Mesothelial cell of epicardium (in vitro differentiated cells): ENCODE results near the gene CAMK1. TPM values are rescaled to one million over a fixed set of nuclear protein-coding genes. Genes with fewer than 3 reads are reported as not detected.

Source experiments
- DNase-seq, 2 experiments: peaks; one replicate each; pipeline ENCODE4 v3.0.0; 2021; ENCODE audit warnings: low spot score in 2 of 2; ENCODE audit not compliant: unreplicated experiment in 2 of 2
- H3K27ac Mint-ChIP-seq: 2 replicates; pipeline ENCODE4 v1.8.0; 2021; ENCODE audit warnings: mixed read lengths
- H3K27me3 Mint-ChIP-seq: 2 replicates; pipeline ENCODE4 v1.8.0; 2021; ENCODE audit warnings: low read depth, mixed read lengths
- H3K36me3 Mint-ChIP-seq: 2 replicates; pipeline ENCODE4 v1.8.0; 2021; ENCODE audit warnings: mixed read lengths
- H3K4me1 Mint-ChIP-seq: 2 replicates; pipeline ENCODE4 v1.8.0; 2021; ENCODE audit warnings: mixed read lengths
- H3K4me3 Mint-ChIP-seq: 2 replicates; pipeline ENCODE4 v1.8.0; 2021; ENCODE audit warnings: mild to moderate bottlenecking, moderate library complexity, mixed read lengths
- H3K9me3 Mint-ChIP-seq: 2 replicates; pipeline ENCODE4 v1.8.0; 2021; ENCODE audit warnings: mixed read lengths
- CTCF ChIP-seq: fragments of 200-600 bp; sonication (generic); IDR thresholded peaks from one replicate; pipeline ENCODE4 v1.5.0; 2021; ENCODE audit warnings: antibody characterized with exemption; ENCODE audit not compliant: unreplicated experiment
- total RNA-seq: library from RNA; stranded (reverse); gene quantifications from 3 replicates; pipeline ENCODE4 v1.2.1, GENCODE V29; 2021

The CAMK1 gene
- total RNA-seq, 1 donor from 2014 or later = 9.7 TPM

DNA sequence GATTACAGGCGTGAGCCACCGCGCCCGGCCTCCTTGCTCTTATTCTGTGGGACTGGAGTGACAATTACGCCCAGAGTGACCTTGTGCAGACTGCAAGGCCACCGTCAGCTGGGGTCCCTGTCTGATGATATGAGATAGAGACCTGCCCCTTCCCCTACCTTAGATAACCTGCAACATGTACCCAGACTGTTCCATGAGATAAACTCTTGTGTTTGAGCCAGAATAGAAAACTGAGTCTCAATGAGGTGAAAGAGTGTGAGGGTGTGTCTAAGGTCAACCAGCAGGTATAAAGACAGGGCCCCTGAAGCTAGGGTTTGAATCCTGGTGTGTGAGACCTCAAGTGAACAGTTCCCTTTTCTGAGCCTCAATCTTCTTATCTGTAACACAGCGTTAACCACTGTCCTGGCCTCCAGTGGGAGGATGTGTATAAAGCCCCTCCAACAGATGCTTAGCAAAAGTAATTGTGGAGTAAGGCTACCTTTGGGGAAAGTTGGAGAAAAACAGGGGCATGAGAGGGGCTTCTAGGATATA lies 16.5 kb upstream of the CAMK1 start:
- Mint-ChIP-seq H3K36me3 (peaks cover 44% of the 10 kb centered on the region), H3K27ac (no peak overlapping the region)

GRCh38 chr3:9785602-9786001 lies 15.9 kb upstream of the CAMK1 start:
- H3K4me3 Mint-ChIP-seq = no peak overlapping the region
- H3K27ac Mint-ChIP-seq = no peak overlapping the region
- DNase-seq = no peak
- H3K27me3 Mint-ChIP-seq = no peaks in the 10 kb centered on the region
- no peaks in the 10 kb centered on the region for H3K9me3 Mint-ChIP-seq
- no peaks in the 10 kb centered on the region for H3K4me1 Mint-ChIP-seq
- peaks cover 46% of the 10 kb centered on the region for H3K36me3 Mint-ChIP-seq
- TF ChIP-seq CTCF = no peak

More for the DNA sequence above, 16.5 kb upstream of the CAMK1 start:
- Mint-ChIP-seq H3K27me3 (no peaks in the 10 kb centered on the region), H3K4me3 (no peak overlapping the region), H3K9me3 (no peaks in the 10 kb centered on the region), H3K4me1 (peaks cover 5% of the 10 kb centered on the region)
- no peak for DNase-seq
- TF ChIP-seq CTCF = no peak

GRCh38 chr3:9784965-9785364 lies 15.2 kb upstream of the CAMK1 start:
- H3K36me3 Mint-ChIP-seq = peaks cover 44% of the 10 kb centered on the region
- no peaks in the 10 kb centered on the region for H3K27me3 Mint-ChIP-seq
- H3K4me1 Mint-ChIP-seq = no peaks in the 10 kb centered on the region
- DNase-seq = no peak
- H3K4me3 Mint-ChIP-seq = no peak overlapping the region
- no peak for TF ChIP-seq CTCF
- H3K27ac Mint-ChIP-seq = no peak overlapping the region
- no peaks in the 10 kb centered on the region for H3K9me3 Mint-ChIP-seq

GRCh38 chr3:9783954-9784353 lies 14.2 kb upstream of the CAMK1 start:
- H3K36me3 Mint-ChIP-seq = peaks cover 37% of the 10 kb centered on the region
- no peak overlapping the region for H3K4me3 Mint-ChIP-seq
- H3K9me3 Mint-ChIP-seq = no peaks in the 10 kb centered on the region
- no peak for DNase-seq
- no peaks in the 10 kb centered on the region for H3K4me1 Mint-ChIP-seq
- H3K27ac Mint-ChIP-seq = no peak overlapping the region
- no peaks in the 10 kb centered on the region for H3K27me3 Mint-ChIP-seq
- no peak for TF ChIP-seq CTCF

GRCh38 chr3:9782770-9783169 lies 13.0 kb upstream of the CAMK1 start:
- no peak overlapping the region for H3K27ac Mint-ChIP-seq
- DNase-seq = no peak
- no peak overlapping the region for H3K4me3 Mint-ChIP-seq
- H3K36me3 Mint-ChIP-seq = peaks cover 35% of the 10 kb centered on the region
- no peak for TF ChIP-seq CTCF
- H3K4me1 Mint-ChIP-seq = no peaks in the 10 kb centered on the region
- no peaks in the 10 kb centered on the region for H3K9me3 Mint-ChIP-seq
- no peaks in the 10 kb centered on the region for H3K27me3 Mint-ChIP-seq
